GM06990 (cell line): Measurements from ENCODE around the gene DLG2.

ENCODE experiments used
- DNase-seq: peaks from one replicate; pipeline ENCODE4 v3.0.0-alpha.2; 2011; ENCODE audit not compliant: insufficient read length; ENCODE audit errors: extremely low read depth
- H3K27me3 ChIP-seq: replicated peaks from 2 replicates; pipeline ENCODE4 v1.6.0; 2011; ENCODE audit warnings: low read length; ENCODE audit not compliant: control insufficient read depth, insufficient read depth
- H3K36me3 ChIP-seq: 2 replicates; pipeline ENCODE4 v1.5.1; 2011; ENCODE audit warnings: low read length; ENCODE audit not compliant: control insufficient read depth, insufficient read depth
- H3K4me3 ChIP-seq: replicated peaks from 2 replicates; pipeline ENCODE4 v1.5.1; 2011; ENCODE audit warnings: low read depth, mild to moderate bottlenecking, control low read depth, low read length
- CTCF ChIP-seq: IDR thresholded peaks from 2 replicates; pipeline ENCODE4 v1.5.1; 2011; ENCODE audit warnings: low read length, control low read depth, mild to moderate bottlenecking, inconsistent platforms; ENCODE audit not compliant: insufficient read depth, poor library complexity, severe bottlenecking

DLG2 gene

GRCh38 chr11:85089654-85090053, 537.5 kb downstream of the DLG2 start:
- H3K36me3 ChIP-seq, result no peaks in the 10 kb centered on the region
- no peak for DNase-seq
- H3K4me3 ChIP-seq, result no peak overlapping the region
- TF ChIP-seq CTCF, result no peak
- no peaks in the 10 kb centered on the region for H3K27me3 ChIP-seq

GRCh38 chr11:85088286-85088685, 538.9 kb downstream of the DLG2 start:
- DNase-seq, result no peak
- H3K4me3 ChIP-seq, result no peak overlapping the region
- no peaks in the 10 kb centered on the region for H3K27me3 ChIP-seq

GRCh38 chr11:85086504-85087284, 540.5 kb downstream of the DLG2 start:
- DNase-seq, result no peak
- no peaks in the 10 kb centered on the region for H3K36me3 ChIP-seq
- H3K27me3 ChIP-seq, result no peaks in the 10 kb centered on the region
- TF ChIP-seq CTCF, result no peak
- H3K4me3 ChIP-seq, result no peak overlapping the region

More at GRCh38 chr11:85088286-85088685, 538.9 kb downstream of the DLG2 start:
- no peak for TF ChIP-seq CTCF
- H3K36me3 ChIP-seq, result no peaks in the 10 kb centered on the region

GRCh38 chr11:85076535-85077330, 550.4 kb downstream of the DLG2 start:
- TF ChIP-seq CTCF, result no peak
- Histone ChIP-seq H3K36me3 (no peaks in the 10 kb centered on the region), H3K27me3 (no peaks in the 10 kb centered on the region), H3K4me3 (no peak overlapping the region)
- DNase-seq, result no peak

- TF ChIP-seq CTCF, result no peak
- no peaks in the 10 kb centered on the region for H3K27me3 ChIP-seq
- DNase-seq, result peak; percentile 14
- no peak overlapping the region for H3K4me3 ChIP-seq
- no peaks in the 10 kb centered on the region for H3K36me3 ChIP-seq
Observed at GRCh38 chr11:85062659-85063058, 564.5 kb downstream of the DLG2 start.
